NCI-H82 treated with DMSO at 0.1 percent for 48 hours (cell line): ENCODE measurements around the gene SH2B3.

Experiments
- DNase-seq: peaks from one replicate; lab custom pipeline; 2025; ENCODE audit not compliant: unreplicated experiment; lab: John Stamatoyannopoulos, UW

SH2B3 gene

GRCh38 chr12:111408686-111409402 lies 3.1 kb downstream of the SH2B3 start:
- DNase-seq: no peak

GRCh38 chr12:111409403-111409779 lies 3.7 kb downstream of the SH2B3 start:
- DNase-seq: no peak

- DNase-seq: no peak
Observed at GRCh38 chr12:111409780-111410430, 4.2 kb downstream of the SH2B3 start.

DNA sequence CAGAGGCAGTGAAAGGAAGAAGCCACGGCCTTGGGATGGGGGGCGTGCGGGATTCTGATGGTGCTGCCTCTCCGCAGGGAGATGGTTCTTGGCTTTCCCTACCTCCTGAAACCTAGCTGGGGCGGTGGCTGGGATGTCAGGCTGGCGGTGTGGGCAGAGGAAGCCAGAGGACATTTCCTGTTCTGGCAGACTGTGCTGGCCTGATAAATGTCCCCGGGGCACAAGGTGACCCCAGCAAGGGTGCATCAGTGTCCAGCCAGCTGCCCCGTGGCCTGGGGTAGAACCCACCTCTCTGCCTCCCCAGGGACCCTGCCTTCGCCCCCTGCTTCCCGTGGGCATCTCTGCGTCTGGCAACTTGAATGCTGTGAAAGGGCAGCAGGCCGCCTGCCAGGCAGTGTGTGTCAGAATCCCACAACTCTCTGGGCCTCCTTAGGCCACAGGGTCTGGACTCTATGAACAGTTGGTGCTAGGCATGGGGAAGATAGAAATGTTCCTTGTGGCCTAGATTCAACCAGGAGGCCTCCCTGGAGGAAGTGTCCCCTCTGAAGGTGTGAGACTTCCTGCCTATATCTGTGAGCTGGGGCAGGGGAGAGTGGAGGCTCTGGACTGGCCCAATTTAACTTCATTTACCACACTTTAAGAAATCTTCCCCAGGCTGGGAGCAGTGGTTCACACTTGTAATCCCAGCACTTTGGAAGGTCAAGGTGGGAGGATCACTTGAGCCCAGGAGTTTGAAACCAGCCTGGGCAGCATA lies 4.9 kb downstream of the SH2B3 start:
- DNase-seq: no peak

- DNase-seq: no peak
Observed at GRCh38 chr12:111411185-111411764, 5.6 kb downstream of the SH2B3 start.

GRCh38 chr12:111412007-111412829 lies 6.5 kb downstream of the SH2B3 start:
- DNase-seq: no peak

DNA sequence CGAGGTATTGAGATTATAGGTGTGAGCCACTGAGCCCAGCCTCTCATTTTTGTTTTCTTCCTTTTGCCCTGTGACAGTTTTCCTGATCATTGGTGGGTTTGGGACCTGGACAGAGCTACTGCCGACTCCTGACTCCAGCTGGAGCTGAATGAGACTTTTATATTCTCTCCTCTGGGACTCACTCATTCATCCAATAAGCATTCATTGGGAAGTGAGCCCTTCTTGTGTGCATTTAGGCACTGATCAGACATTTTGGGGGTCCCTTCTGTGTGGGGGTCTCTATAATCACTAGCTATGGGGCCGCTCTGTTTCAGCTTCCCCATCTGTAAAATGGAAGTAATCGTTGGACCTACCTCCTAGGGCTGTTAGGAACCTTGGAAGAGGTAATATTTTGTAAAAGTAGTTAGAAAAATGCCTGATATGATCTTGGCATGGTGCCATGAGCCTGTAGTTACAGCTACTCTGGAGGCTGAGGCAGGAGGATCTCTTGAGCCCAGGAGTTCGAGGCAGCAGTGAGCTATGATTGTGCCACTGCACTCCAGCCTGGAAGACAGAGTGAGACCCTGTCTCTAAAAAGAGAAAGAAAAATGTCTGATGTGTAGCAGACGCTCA lies 7.2 kb downstream of the SH2B3 start:
- no peak for DNase-seq

DNA sequence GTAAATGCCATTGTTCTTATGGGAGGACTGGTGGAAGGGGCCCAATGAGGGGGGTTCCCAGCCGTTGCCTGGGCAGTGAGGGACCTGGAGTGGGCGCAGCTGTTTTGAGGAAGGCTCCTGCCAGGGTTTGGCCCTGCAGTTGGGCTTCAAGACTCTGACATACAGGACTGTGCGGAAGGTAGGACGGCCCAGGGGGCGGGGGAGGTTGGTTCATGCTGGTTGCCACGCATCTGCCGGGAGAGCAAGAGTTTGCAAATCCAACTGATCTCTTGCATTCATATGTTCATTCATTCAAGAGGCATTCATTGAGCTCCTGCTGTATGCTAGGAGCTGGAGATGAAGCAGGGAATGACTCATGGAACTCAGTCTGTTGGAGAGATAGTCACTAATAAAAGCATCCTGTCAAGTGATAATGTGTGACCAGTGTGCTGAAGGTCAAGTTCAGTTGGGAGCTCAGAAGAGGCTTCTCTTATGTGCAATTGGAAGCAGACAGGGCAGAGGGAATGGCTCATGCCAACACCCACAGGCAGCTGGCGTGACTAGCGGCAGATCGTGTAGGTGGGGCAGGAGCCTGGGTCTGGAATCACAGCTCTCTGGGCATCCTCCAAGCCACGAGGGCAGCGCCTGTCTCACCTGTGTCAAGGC lies 7.8 kb downstream of the SH2B3 start:
- DNase-seq: no peak

GRCh38 chr12:111414711-111415252 lies 9.1 kb downstream of the SH2B3 start:
- no peak for DNase-seq

GRCh38 chr12:111417290-111417689 lies 11.6 kb downstream of the SH2B3 start:
- DNase-seq: no peak

- no peak for DNase-seq
Observed at GRCh38 chr12:111417784-111418593, 12.3 kb downstream of the SH2B3 start.

DNA sequence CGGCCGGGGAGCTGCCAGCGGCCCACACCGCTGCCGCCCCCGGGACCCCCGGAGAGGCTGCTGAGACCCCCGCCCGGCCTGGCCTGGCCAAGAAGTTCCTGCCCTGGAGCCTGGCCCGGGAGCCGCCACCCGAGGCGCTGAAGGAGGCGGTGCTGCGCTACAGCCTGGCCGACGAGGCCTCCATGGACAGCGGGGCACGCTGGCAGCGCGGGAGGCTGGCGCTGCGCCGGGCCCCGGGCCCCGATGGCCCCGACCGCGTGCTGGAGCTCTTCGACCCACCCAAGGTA lies 12.8 kb downstream of the SH2B3 start:
- DNase-seq: no peak

DNA sequence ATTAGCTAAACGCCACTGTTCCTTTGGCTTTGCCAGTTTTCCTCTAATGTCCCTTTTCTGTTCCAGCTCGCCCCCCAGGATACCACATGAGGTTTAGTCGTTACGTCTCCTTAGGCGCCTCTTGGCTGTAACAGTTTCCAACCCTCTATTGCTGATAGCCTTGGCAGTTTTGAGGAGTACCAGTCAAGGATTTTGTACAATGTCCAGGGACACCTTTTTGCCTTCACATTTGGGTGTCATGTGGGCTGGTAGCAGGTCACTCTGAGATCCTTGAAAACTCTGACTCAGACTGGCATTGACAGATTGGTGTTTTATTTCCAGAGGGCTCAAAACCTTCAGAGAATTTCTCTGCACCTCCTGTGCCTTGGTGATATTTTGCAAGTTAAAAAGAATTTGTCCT lies 14.1 kb downstream of the SH2B3 start:
- DNase-seq: no peak

DNA sequence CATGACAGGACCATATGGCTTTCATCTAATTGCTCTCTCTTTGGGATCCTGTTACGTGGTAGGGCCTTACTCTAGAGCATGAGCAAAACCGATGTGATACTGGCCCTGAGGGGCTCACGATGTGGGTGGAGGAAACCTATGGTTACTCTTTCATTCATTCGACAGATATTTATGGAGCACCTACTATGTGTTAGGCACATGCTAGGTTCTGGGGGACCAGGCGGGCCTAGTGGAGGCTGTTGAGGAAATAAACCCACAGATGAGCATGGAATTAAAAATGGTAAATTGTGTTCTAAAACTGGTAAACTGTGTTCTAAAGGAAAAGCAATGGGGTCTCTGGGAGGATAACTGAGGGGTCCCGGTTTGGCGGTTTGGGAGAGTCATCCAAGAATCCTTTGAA lies 14.8 kb downstream of the SH2B3 start:
- no peak for DNase-seq

DNA sequence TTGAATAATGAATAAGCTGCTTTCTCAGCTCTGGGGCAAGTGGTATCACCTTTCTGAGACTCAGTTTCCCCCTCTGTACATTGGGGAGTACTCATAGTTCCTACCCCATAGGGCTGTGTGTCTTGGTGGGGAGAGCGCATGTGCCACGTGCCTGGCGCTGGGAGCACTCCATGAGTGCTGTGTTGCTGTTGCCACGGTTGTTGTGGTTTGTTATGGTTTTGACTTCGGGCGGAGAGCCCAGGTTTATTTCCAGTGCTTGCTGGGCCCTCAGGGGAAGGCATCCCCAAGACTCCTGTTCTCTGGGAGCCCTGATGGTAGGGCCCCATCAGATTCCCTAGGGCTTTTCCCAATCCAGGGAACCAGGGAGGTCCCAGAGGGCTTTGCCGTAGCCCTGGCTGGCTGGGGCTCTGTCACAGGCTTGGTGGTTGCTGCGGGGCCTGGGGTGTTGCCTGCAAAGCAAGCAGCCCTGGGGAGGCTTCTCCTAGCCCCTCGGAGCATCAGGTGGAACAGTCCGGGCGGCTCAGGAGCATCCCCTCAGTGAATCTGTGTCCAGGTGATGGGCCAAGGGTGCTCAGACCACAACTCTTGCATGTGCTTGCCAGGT lies 18.6 kb downstream of the SH2B3 start:
- DNase-seq: no peak

GRCh38 chr12:111424793-111425251 lies 19.1 kb downstream of the SH2B3 start:
- DNase-seq: no peak

DNA sequence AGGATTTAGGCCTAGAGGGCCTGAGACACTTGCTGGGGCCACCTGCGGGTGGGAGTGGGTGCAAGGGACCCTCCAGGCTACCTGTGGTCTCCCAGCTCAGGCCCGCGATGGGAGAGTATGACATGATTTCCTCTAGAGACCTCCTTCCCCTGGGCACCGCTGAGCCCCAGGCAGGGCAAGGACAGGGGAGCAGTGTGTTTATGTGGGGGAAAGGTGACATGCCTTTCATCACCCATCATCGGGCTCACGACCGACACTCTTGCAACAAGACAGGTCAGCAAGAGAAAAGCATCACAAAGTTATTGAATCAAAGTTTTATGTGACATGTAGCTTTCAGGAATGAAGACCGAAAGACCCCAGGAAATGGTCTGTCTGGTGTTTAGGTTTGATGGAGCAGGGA lies 19.9 kb downstream of the SH2B3 start:
- no peak for DNase-seq

GRCh38 chr12:111426344-111427185 lies 20.8 kb downstream of the SH2B3 start:
- no peak for DNase-seq
